T-helper 17 cell (primary cell): ENCODE measurements around the gene ASIC3. TPM values are rescaled to one million over a fixed set of nuclear protein-coding genes. Genes with fewer than 3 reads are reported as not detected.

Experiments used
- ATAC-seq: fragments of 150-1000 bp; cut with Tn5 transposase; 2 replicates; pipeline ENCODE4 v1.10.0; 2021; ENCODE audit warnings: mild to moderate bottlenecking, moderate library complexity
- DNase-seq, 3 donors: peaks; one replicate each; pipeline versions ENCODE4 v3.0.0 to v3.0.0-alpha.2; 2020 to 2021
- H3K9me3 ChIP-seq: one replicate; pipeline ENCODE4 v1.7.0; 2013; ENCODE audit warnings: low read length, mild to moderate bottlenecking; ENCODE audit not compliant: control insufficient read depth, poor library complexity, severe bottlenecking
- H3K27ac Mint-ChIP-seq: one replicate; pipeline ENCODE4 v1.8.0; 2022; ENCODE audit warnings: mild to moderate bottlenecking, moderate library complexity, mixed read lengths
- H3K27me3 Mint-ChIP-seq: one replicate; pipeline ENCODE4 v1.8.0; 2022; ENCODE audit warnings: mixed read lengths
- H3K36me3 Mint-ChIP-seq: one replicate; pipeline ENCODE4 v1.8.0; 2022; ENCODE audit warnings: low read depth, mixed read lengths
- H3K4me1 Mint-ChIP-seq: one replicate; pipeline ENCODE4 v1.8.0; 2022; ENCODE audit warnings: mild to moderate bottlenecking, mixed read lengths
- H3K4me3 Mint-ChIP-seq: one replicate; pipeline ENCODE4 v1.8.0; 2022; ENCODE audit warnings: mild to moderate bottlenecking, moderate library complexity, mixed read lengths
- total RNA-seq, 4 donors: library from RNA in 2 of 4; stranded (reverse) in 2 of 4; gene quantifications; one replicate each; pipeline ENCODE4 v1.2.3 and lab custom pipeline; 2022 to 2026

Gene ASIC3
- total RNA-seq, 2 donors from 2014 or later = 6.7 to 9.1 TPM

GRCh38 chr7:151088019-151088855 lies 39.9 kb downstream of the ASIC3 start:
- H3K4me3 Mint-ChIP-seq = peak overlapping the region; percentile 66
- ATAC-seq (no peak), DNase-seq (no peak)
- no peaks in the 10 kb centered on the region for H3K27me3 Mint-ChIP-seq
- no peaks in the 10 kb centered on the region for H3K9me3 ChIP-seq
- H3K4me1 Mint-ChIP-seq = peaks cover 32% of the 10 kb centered on the region
- no peaks in the 10 kb centered on the region for H3K36me3 Mint-ChIP-seq
- peak overlapping the region; percentile 27 for H3K27ac Mint-ChIP-seq

- peaks cover 30% of the 10 kb centered on the region for H3K4me1 Mint-ChIP-seq
- ATAC-seq = peak; percentile 6
- peak overlapping the region; percentile 82 for H3K4me3 Mint-ChIP-seq
- H3K27me3 Mint-ChIP-seq = no peaks in the 10 kb centered on the region
- no peak for DNase-seq
- H3K9me3 ChIP-seq = no peaks in the 10 kb centered on the region
- no peaks in the 10 kb centered on the region for H3K36me3 Mint-ChIP-seq
- no peak overlapping the region for H3K27ac Mint-ChIP-seq
Observed at GRCh38 chr7:151088856-151089699, 40.7 kb downstream of the ASIC3 start.

GRCh38 chr7:151089893-151090730 lies 41.8 kb downstream of the ASIC3 start:
- H3K27ac Mint-ChIP-seq = no peak overlapping the region
- no peaks in the 10 kb centered on the region for H3K36me3 Mint-ChIP-seq
- no peak overlapping the region for H3K4me3 Mint-ChIP-seq
- no peak for DNase-seq
- H3K9me3 ChIP-seq = no peaks in the 10 kb centered on the region
- H3K4me1 Mint-ChIP-seq = peaks cover 32% of the 10 kb centered on the region
- ATAC-seq = no peak
- H3K27me3 Mint-ChIP-seq = no peaks in the 10 kb centered on the region

GRCh38 chr7:151091003-151091402 lies 42.7 kb downstream of the ASIC3 start:
- no peaks in the 10 kb centered on the region for H3K9me3 ChIP-seq
- Mint-ChIP-seq H3K27ac (peak overlapping the region; percentile 60), H3K4me1 (peaks cover 27% of the 10 kb centered on the region), H3K27me3 (no peaks in the 10 kb centered on the region), H3K4me3 (no peak overlapping the region), H3K36me3 (no peaks in the 10 kb centered on the region)
- DNase-seq (no peak), ATAC-seq (no peak)

GRCh38 chr7:151091431-151091830 lies 43.1 kb downstream of the ASIC3 start:
- DNase-seq = no peak
- no peaks in the 10 kb centered on the region for H3K27me3 Mint-ChIP-seq
- H3K4me3 Mint-ChIP-seq = no peak overlapping the region
- H3K27ac Mint-ChIP-seq = peak overlapping the region; percentile 60
- H3K4me1 Mint-ChIP-seq = peaks cover 28% of the 10 kb centered on the region
- ATAC-seq = no peak
- no peaks in the 10 kb centered on the region for H3K36me3 Mint-ChIP-seq
- H3K9me3 ChIP-seq = no peaks in the 10 kb centered on the region

- ATAC-seq = no peak
- DNase-seq = no peak
- H3K4me1 Mint-ChIP-seq = peaks cover 28% of the 10 kb centered on the region
- H3K27ac Mint-ChIP-seq = no peak overlapping the region
- H3K36me3 Mint-ChIP-seq = no peaks in the 10 kb centered on the region
- H3K4me3 Mint-ChIP-seq = no peak overlapping the region
- H3K9me3 ChIP-seq = no peaks in the 10 kb centered on the region
- no peaks in the 10 kb centered on the region for H3K27me3 Mint-ChIP-seq
Observed at GRCh38 chr7:151091988-151092387, 43.7 kb downstream of the ASIC3 start.

- no peaks in the 10 kb centered on the region for H3K9me3 ChIP-seq
- DNase-seq = no peak
- Mint-ChIP-seq H3K27ac (no peak overlapping the region), H3K27me3 (no peaks in the 10 kb centered on the region), H3K36me3 (no peaks in the 10 kb centered on the region), H3K4me3 (no peak overlapping the region), H3K4me1 (peaks cover 24% of the 10 kb centered on the region)
- ATAC-seq = no peak
Observed at GRCh38 chr7:151093748-151094147, 45.4 kb downstream of the ASIC3 start.

GRCh38 chr7:151094675-151095074 lies 46.3 kb downstream of the ASIC3 start:
- Mint-ChIP-seq H3K27me3 (no peaks in the 10 kb centered on the region), H3K27ac (peak overlapping the region; percentile 83), H3K4me3 (no peak overlapping the region), H3K36me3 (no peaks in the 10 kb centered on the region), H3K4me1 (peaks cover 20% of the 10 kb centered on the region)
- DNase-seq (no peak), ATAC-seq (no peak)
- H3K9me3 ChIP-seq = no peaks in the 10 kb centered on the region

GRCh38 chr7:151095123-151095797 lies 46.9 kb downstream of the ASIC3 start:
- H3K9me3 ChIP-seq = no peaks in the 10 kb centered on the region
- no peaks in the 10 kb centered on the region for H3K27me3 Mint-ChIP-seq
- peak; percentile 63 for ATAC-seq
- no peaks in the 10 kb centered on the region for H3K36me3 Mint-ChIP-seq
- H3K4me1 Mint-ChIP-seq = peaks cover 18% of the 10 kb centered on the region
- no peak for DNase-seq
- H3K4me3 Mint-ChIP-seq = peak overlapping the region; percentile 43
- peak overlapping the region; percentile 83 for H3K27ac Mint-ChIP-seq

- H3K27ac Mint-ChIP-seq = peak overlapping the region; percentile 69
- DNase-seq = no peak
- H3K9me3 ChIP-seq = no peaks in the 10 kb centered on the region
- peak; percentile 55 for ATAC-seq
- H3K4me3 Mint-ChIP-seq = no peak overlapping the region
- no peaks in the 10 kb centered on the region for H3K27me3 Mint-ChIP-seq
- peaks cover 18% of the 10 kb centered on the region for H3K4me1 Mint-ChIP-seq
- H3K36me3 Mint-ChIP-seq = no peaks in the 10 kb centered on the region
Observed at GRCh38 chr7:151095828-151096475, 47.6 kb downstream of the ASIC3 start.

GRCh38 chr7:151099486-151100211 lies 51.3 kb downstream of the ASIC3 start:
- no peaks in the 10 kb centered on the region for H3K9me3 ChIP-seq
- H3K4me3 Mint-ChIP-seq = no peak overlapping the region
- peaks cover 4% of the 10 kb centered on the region for H3K36me3 Mint-ChIP-seq
- DNase-seq (no peak), ATAC-seq (no peak)
- H3K27ac Mint-ChIP-seq = no peak overlapping the region
- peaks cover 14% of the 10 kb centered on the region for H3K4me1 Mint-ChIP-seq
- H3K27me3 Mint-ChIP-seq = no peaks in the 10 kb centered on the region

- no peaks in the 10 kb centered on the region for H3K27me3 Mint-ChIP-seq
- ATAC-seq (no peak), DNase-seq (no peak)
- peaks cover 4% of the 10 kb centered on the region for H3K36me3 Mint-ChIP-seq
- no peaks in the 10 kb centered on the region for H3K9me3 ChIP-seq
- H3K4me3 Mint-ChIP-seq = no peak overlapping the region
- H3K27ac Mint-ChIP-seq = no peak overlapping the region
- H3K4me1 Mint-ChIP-seq = peaks cover 7% of the 10 kb centered on the region
Observed at GRCh38 chr7:151100921-151101320, 52.6 kb downstream of the ASIC3 start.
